ENCODE results near the gene LHFPL5. TPM values are rescaled to one million over a fixed set of nuclear protein-coding genes. Genes with fewer than 3 reads are reported as not detected.

Gene LHFPL5
- total and polyA plus RNA-seq, 2 of the 8 experiments (the other 6 are each of a cell fraction or from before 2014, with no cell fraction given) = 0.03 TPM; not detected in 1

GRCh38 chr6:35796236-35796635 lies 8.9 kb upstream of the LHFPL5 start:
- Histone ChIP-seq H3K79me1 (ENCODE audit: low read depth, low read length) (no peaks in the 10 kb centered on the region), H3K14ac (ENCODE audit: insufficient read length) (no peak overlapping the region), H3K4me1 (replicated peaks in 1 of 4; ENCODE audit: control insufficient read depth in 3 of 4, insufficient read depth in 4 of 4, low read length in 3 of 4) (peaks cover 0 to 7% (median 5%) of the 10 kb centered on the region in 4 experiments; a peak in 4 of 7 replicates), H2BK5ac (ENCODE audit: low read depth, low read length) (no peak overlapping the region), H3K23ac (ENCODE audit: insufficient read length) (no peak overlapping the region), H4K20me1 (replicated peaks in 1 of 2; ENCODE audit: control insufficient read depth in 1 of 2, insufficient read depth in 2 of 2, low read length in 2 of 2) (no peaks in the 10 kb centered on the region), H2BK12ac (ENCODE audit: low read depth, low read length) (0 out of 2 replicates have a peak overlapping the region, but pooled peaks have one; percentile 32), H3K18ac (ENCODE audit: extremely low read depth, low read length) (peak overlapping the region; percentile 38; the same call in 1 of the 2 replicates), H3K36me3 (ENCODE audit: control insufficient read depth in 2 of 4, insufficient read depth in 4 of 4, low read length in 3 of 4) (no peaks in the 10 kb centered on the region), H2BK20ac (ENCODE audit: low read length) (no peak overlapping the region), H4K8ac (ENCODE audit: extremely low read depth, insufficient read depth, low read length) (no peak overlapping the region), H2BK15ac (ENCODE audit: low read length) (no peak overlapping the region), H3K9ac (replicated peaks in 1 of 4; ENCODE audit: extremely low read depth in 1 of 4, low read depth in 3 of 4, low read length in 3 of 4) (no peak overlapping the region), H3K23me2 (ENCODE audit: low read depth, low read length) (no peaks in the 10 kb centered on the region), H2BK120ac (replicated peaks; ENCODE audit: low read depth, low read length) (no peak overlapping the region), H3K56ac (replicated peaks; ENCODE audit: insufficient read length, low read depth, low read length) (no peak overlapping the region), H2AK5ac (ENCODE audit: low read depth, low read length) (no peak overlapping the region), H3K4me2 (ENCODE audit: insufficient read depth in 1 of 2, low read depth in 2 of 2, low read length in 2 of 2) (no peak overlapping the region), H3K4ac (replicated peaks; ENCODE audit: insufficient read length, low read depth, low read length) (no peak overlapping the region), H3K79me2 (ENCODE audit: control insufficient read depth in 1 of 2, insufficient read depth in 2 of 2, low read length in 2 of 2) (no peaks in the 10 kb centered on the region), H4K91ac (replicated peaks; ENCODE audit: insufficient read length, low read length) (peak overlapping the region; percentile 16), H3K27me3 (replicated peaks in 1 of 4; ENCODE audit: control insufficient read depth in 3 of 4, extremely low read depth in 1 of 4, insufficient read depth in 3 of 4, low read length in 3 of 4) (no peaks in the 10 kb centered on the region), H3K4me3 (ENCODE audit: extremely low read depth in 1 of 4, insufficient read depth in 2 of 4, low read depth in 3 of 4, low read length in 4 of 4) (no peak overlapping the region), H4K5ac (ENCODE audit: insufficient read length, low read depth, low read length) (no peak overlapping the region), H3K9me3 (ENCODE audit: insufficient read depth in 2 of 2, low read depth in 1 of 2, low read length in 1 of 2) (no peaks in the 10 kb centered on the region), H2AFZ (ENCODE audit: low read length) (no peak overlapping the region), H3K27ac (ENCODE audit: low read depth, low read length) (no peak overlapping the region)
- no peak for FAIRE-seq
- DNase-seq (ENCODE audit: low read depth in 1 of 2, low spot score in 2 of 2) = no peak
- no peak for TF ChIP-seq CHD2 (IDR thresholded peaks at IDR 0.05; ENCODE audit: low read length)
- CTCF ChIA-PET (ENCODE audit: partially characterized antibody) = interaction anchor here (1.0 to 4.9 kb wide), 6 partner anchors 10 to 454 kb away, joined by 3 to 27 read pairs (median 4); partner anchors contain the start of genes ARMC12 and PPARD
- 91% methylated on average over 4 of the region's 4 CpGs; no CpG with 5 or more reads in 1 of the 2 experiments for WGBS, 2 experiments (ENCODE audit: extremely low coverage in 1 of 2, insufficient coverage in 1 of 2, insufficient read length in 1 of 2, insufficient replicate concordance in 2 of 2, low coverage in 1 of 2, low lambda C conversion rate in 2 of 2, missing lambda C conversion rate in 1 of 2)
- POLR2A ChIA-PET (ENCODE audit: partially characterized antibody) = interaction anchor here (0.7 to 1.5 kb wide), 4 partner anchors 9 to 625 kb away, joined by 3 to 9 read pairs (median 4); no protein-coding TSS in a partner anchor

Measured in H1 (cell line).